ENCODE results near the gene TNNI3K. TPM values are rescaled to one million over a fixed set of nuclear protein-coding genes. Genes with fewer than 3 reads are reported as not detected.

TNNI3K gene
- total and polyA plus RNA-seq, 12 donors, result 11.7 to 162 (median 95.6) TPM

- 41 to 62% methylated on average over 4 of the region's 4 CpGs for WGBS, 2 donors
- no peaks in the 10 kb centered on the region for H3K9me3 ChIP-seq
- peaks cover 0 to 6% (median 0%) of the 10 kb centered on the region in 9 donors for H3K36me3 ChIP-seq
- intact Hi-C loops (cut with DNase I), result no loop called here
- DNase-seq, result peak in 1 of 2 donors; percentile 8
- peaks cover 0 to 37% (median 7%) of the 10 kb centered on the region in 9 donors for H3K4me1 ChIP-seq
- TF ChIP-seq, protein P1, sequence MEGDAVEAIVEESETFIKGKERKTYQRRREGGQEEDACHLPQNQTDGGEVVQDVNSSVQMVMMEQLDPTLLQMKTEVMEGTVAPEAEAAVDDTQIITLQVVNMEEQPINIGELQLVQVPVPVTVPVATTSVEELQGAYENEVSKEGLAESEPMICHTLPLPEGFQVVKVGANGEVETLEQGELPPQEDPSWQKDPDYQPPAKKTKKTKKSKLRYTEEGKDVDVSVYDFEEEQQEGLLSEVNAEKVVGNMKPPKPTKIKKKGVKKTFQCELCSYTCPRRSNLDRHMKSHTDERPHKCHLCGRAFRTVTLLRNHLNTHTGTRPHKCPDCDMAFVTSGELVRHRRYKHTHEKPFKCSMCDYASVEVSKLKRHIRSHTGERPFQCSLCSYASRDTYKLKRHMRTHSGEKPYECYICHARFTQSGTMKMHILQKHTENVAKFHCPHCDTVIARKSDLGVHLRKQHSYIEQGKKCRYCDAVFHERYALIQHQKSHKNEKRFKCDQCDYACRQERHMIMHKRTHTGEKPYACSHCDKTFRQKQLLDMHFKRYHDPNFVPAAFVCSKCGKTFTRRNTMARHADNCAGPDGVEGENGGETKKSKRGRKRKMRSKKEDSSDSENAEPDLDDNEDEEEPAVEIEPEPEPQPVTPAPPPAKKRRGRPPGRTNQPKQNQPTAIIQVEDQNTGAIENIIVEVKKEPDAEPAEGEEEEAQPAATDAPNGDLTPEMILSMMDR (IDR thresholded peaks at IDR 0.05), result no peak
- H3K27ac ChIP-seq, result peak overlapping the region in 8 of 10 donors; percentile 16 to 76 (median 59)
- H3K27me3 ChIP-seq, result no peaks in the 10 kb centered on the region
- no peak overlapping the region for H3K4me3 ChIP-seq
- ATAC-seq, result peak in 6 of 8 donors; percentile 66 to 97 (median 94)
These were observed 106.6 kb downstream of the TNNI3K start for GRCh38 chr1:74341702-74342339.

GRCh38 chr1:74343216-74343615, 108.0 kb downstream of the TNNI3K start:
- Histone ChIP-seq H3K36me3 (peaks cover 0 to 6% (median 0%) of the 10 kb centered on the region in 9 donors), H3K27ac (peak overlapping the region in 5 of 10 donors; percentile 38 to 76 (median 66)), H3K4me3 (no peak overlapping the region), H3K4me1 (peaks cover 0 to 37% (median 7%) of the 10 kb centered on the region in 9 donors), H3K9me3 (peaks cover 0 to 1% (median 0%) of the 10 kb centered on the region in 11 donors), H3K27me3 (no peaks in the 10 kb centered on the region)
- intact Hi-C loops (cut with DNase I), result no loop called here
- peak; percentile 17 to 27 for DNase-seq
- WGBS, 2 donors, result 31 to 41% methylated on average over 1 of the region's 1 CpG
- TF ChIP-seq, protein P1 (IDR thresholded peaks at IDR 0.05), result no peak
- peak in 2 of 8 donors; percentile 12 to 23 for ATAC-seq

- ATAC-seq, result no peak
- WGBS, 2 donors, result 30 to 37% methylated on average over 1 of the region's 1 CpG
- Histone ChIP-seq H3K9me3 (peaks cover 0 to 4% (median 0%) of the 10 kb centered on the region in 11 donors), H3K4me1 (peaks cover 0 to 37% (median 7%) of the 10 kb centered on the region in 9 donors), H3K27ac (peak overlapping the region in 6 of 10 donors; percentile 1 to 76 (median 24)), H3K27me3 (no peaks in the 10 kb centered on the region), H3K36me3 (peaks cover 0 to 6% (median 0%) of the 10 kb centered on the region in 9 donors), H3K4me3 (no peak overlapping the region)
- DNase-seq, result no peak
- intact Hi-C loops (cut with DNase I), result no loop called here
- TF ChIP-seq, protein P1 (IDR thresholded peaks at IDR 0.05), result no peak
These were observed 109.2 kb downstream of the TNNI3K start for GRCh38 chr1:74344387-74344786.

- no peak overlapping the region for H3K4me3 ChIP-seq
- no peaks in the 10 kb centered on the region for H3K27me3 ChIP-seq
- peak overlapping the region in 6 of 10 donors; percentile 3 to 66 (median 40) for H3K27ac ChIP-seq
- WGBS, 2 donors, result 67 to 76% methylated on average over 1 of the region's 1 CpG
- TF ChIP-seq, protein P1 (IDR thresholded peaks at IDR 0.05), result no peak
- intact Hi-C loops (cut with DNase I), result no loop called here
- H3K4me1 ChIP-seq, result peaks cover 0 to 14% (median 0%) of the 10 kb centered on the region in 9 donors
- ATAC-seq (no peak), DNase-seq (no peak)
- peaks cover 0 to 29% (median 0%) of the 10 kb centered on the region in 9 donors for H3K36me3 ChIP-seq
- H3K9me3 ChIP-seq, result no peaks in the 10 kb centered on the region
These were observed 121.3 kb downstream of the TNNI3K start for GRCh38 chr1:74356493-74356892.

Measured in heart right ventricle (tissue), 16 donors.